GM13976 (cell line): Measurements from ENCODE around the gene CDCA4.

Experiments used
- DNase-seq: peaks from one replicate; pipeline ENCODE4 v3.0.0; 2012; ENCODE audit warnings: low spot score
- in situ Hi-C: fragments of 300-500 bp; cut with MboI; formaldehyde crosslinking; loops from one replicate; pipeline ENCODE4 v1.12.0; 2022; ENCODE audit warnings: low sequenced_read_pairs, mixed read lengths, inconsistent platforms; ENCODE audit not compliant: unreplicated experiment
- TF ChIP-seq, protein P1 (sequence below): IDR thresholded peaks from 2 replicates; pipeline ENCODE4 v1.5.1; 2012; ENCODE audit warnings: borderline replicate concordance, mild to moderate bottlenecking; ENCODE audit not compliant: insufficient read depth; ENCODE audit errors: extremely low read depth, missing control alignments, control extremely low read depth

The CDCA4 gene

DNA sequence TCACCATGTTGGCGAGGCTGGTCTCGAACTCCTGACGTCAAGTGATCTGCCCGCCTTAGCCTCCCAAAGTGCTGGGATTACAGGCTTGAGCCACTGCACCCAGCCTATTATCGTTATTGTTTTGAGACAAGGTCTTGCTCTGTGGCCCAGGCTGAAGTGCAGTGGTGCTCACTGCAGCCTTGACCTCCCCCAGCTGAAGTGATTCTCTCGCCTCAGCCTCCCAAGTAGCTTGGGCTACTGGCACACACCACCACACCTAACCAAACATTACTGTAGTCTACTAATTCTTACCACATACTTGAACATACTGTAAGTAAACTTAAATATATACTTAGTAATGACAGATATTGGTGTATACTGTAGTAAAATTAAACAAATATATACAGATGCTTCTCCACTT lies 4.5 kb upstream of the CDCA4 start:
- DNase-seq = no peak
- in situ Hi-C loops = no loop called here
- TF ChIP-seq, protein P1, sequence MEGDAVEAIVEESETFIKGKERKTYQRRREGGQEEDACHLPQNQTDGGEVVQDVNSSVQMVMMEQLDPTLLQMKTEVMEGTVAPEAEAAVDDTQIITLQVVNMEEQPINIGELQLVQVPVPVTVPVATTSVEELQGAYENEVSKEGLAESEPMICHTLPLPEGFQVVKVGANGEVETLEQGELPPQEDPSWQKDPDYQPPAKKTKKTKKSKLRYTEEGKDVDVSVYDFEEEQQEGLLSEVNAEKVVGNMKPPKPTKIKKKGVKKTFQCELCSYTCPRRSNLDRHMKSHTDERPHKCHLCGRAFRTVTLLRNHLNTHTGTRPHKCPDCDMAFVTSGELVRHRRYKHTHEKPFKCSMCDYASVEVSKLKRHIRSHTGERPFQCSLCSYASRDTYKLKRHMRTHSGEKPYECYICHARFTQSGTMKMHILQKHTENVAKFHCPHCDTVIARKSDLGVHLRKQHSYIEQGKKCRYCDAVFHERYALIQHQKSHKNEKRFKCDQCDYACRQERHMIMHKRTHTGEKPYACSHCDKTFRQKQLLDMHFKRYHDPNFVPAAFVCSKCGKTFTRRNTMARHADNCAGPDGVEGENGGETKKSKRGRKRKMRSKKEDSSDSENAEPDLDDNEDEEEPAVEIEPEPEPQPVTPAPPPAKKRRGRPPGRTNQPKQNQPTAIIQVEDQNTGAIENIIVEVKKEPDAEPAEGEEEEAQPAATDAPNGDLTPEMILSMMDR = no peak

GRCh38 chr14:105023791-105024480 lies 3.1 kb upstream of the CDCA4 start:
- TF ChIP-seq, protein P1 = no peak
- no peak for DNase-seq
- in situ Hi-C loops = no loop called here

DNA sequence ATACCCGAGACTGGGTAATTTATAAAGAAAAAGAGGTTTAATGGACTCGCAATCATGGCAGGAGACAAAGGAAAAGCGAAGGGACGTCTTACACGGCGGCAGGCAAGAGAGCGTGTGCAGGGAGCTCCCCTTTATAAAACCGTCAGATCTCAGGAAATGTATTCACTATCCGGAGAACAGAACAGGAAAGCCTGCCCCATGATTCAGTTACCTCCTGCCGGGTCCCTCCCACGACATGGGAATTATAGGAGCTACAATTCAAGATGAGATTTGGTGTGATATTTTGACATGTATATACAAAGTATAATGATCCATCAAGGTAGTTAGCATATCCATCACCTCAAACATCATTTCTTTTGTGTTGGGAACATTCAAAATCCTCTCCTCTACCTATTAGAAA lies 2.3 kb upstream of the CDCA4 start:
- in situ Hi-C loops = no loop called here
- TF ChIP-seq, protein P1 = no peak
- no peak for DNase-seq

GRCh38 chr14:105022276-105022670 lies 1.4 kb upstream of the CDCA4 start:
- DNase-seq = no peak
- TF ChIP-seq, protein P1 = no peak
- in situ Hi-C loops = no loop called here

- in situ Hi-C loops = no loop called here
- TF ChIP-seq, protein P1 = no peak
- no peak for DNase-seq
Measured at GRCh38 chr14:105021656-105022275, 883 bp upstream of the CDCA4 start.

- in situ Hi-C loops = no loop called here
- peak; percentile 63 for DNase-seq
- TF ChIP-seq, protein P1 = no peak
Measured at GRCh38 chr14:105019861-105020814, 745 bp downstream of the CDCA4 start.
